Measurements from ENCODE around the gene USP7. TPM values are rescaled to one million over a fixed set of nuclear protein-coding genes. Genes with fewer than 3 reads are reported as not detected.

USP7 gene
- total RNA-seq, 1 experiment from 2014 or later: 125 TPM

DNA sequence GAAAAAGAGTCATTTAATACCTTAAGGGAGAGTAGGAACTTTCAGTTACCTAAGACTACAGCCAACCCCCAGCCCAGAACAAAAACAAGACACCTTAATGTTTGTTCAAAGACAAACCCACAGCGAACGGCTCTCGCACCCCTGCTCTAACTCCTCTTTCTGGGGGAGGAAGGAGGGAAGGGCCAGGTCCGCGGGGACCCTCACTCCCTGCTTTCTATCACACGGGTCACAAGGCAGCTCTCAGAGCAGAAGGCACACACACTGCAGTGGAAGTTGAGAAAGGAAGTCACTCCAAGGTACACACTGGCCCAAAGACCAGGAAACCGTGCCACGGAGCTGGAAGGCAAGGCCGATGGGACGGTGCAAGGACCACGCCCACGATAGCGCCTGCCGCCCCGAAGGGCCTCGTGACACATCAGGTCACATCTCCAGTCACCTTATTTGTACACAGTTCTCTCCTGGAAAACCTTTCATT lies 71.6 kb downstream of the USP7 start:
- Histone ChIP-seq H3K4me1 (ENCODE audit: control insufficient read depth, insufficient read depth, low read length) (no peaks in the 10 kb centered on the region), H3K36me3 (ENCODE audit: control insufficient read depth, insufficient read depth, low read length) (peaks cover 14% of the 10 kb centered on the region), H3K9me3 (ENCODE audit: control insufficient read depth, insufficient read depth, low read depth, low read length) (no peaks in the 10 kb centered on the region), H3K4me3 (ENCODE audit: low read depth in 2 of 2, low read length in 2 of 2) (no peak overlapping the region), H3K27me3 (ENCODE audit: control insufficient read depth, insufficient read depth, low read length) (no peaks in the 10 kb centered on the region), H3K27ac (ENCODE audit: low read length) (no peak overlapping the region)
- DNase-seq (ENCODE audit: low read depth, low spot score) (no peak), ATAC-seq (no peak)
- POLR2A ChIA-PET: no interaction called here
- in situ Hi-C loops (cut with HindIII; ENCODE audit: low pct_unique_long_range_greater_than_20kb, low sequenced_read_pairs): no loop called here
- TF ChIP-seq TCF7L2 (IDR thresholded peaks at IDR 0.05; ENCODE audit: low read depth, low read length) (no peak), SIN3A (IDR thresholded peaks at IDR 0.05; ENCODE audit: borderline replicate concordance, insufficient read depth, low read depth, low read length) (no peak)
- intact Hi-C loops (cut with micrococcal nuclease; ENCODE audit: unreplicated experiment): no loop called here
- CTCF ChIA-PET: no interaction called here
- BruUV-seq (replicated peaks): no TSS peak

- Histone ChIP-seq H3K4me3 (ENCODE audit: low read depth in 2 of 2, low read length in 2 of 2) (no peak overlapping the region), H3K4me1 (ENCODE audit: control insufficient read depth, insufficient read depth, low read length) (peaks cover 4% of the 10 kb centered on the region; the same call in 1 of the 2 replicates), H3K27ac (ENCODE audit: low read length) (no peak overlapping the region), H3K9me3 (ENCODE audit: control insufficient read depth, insufficient read depth, low read depth, low read length) (no peaks in the 10 kb centered on the region), H3K27me3 (ENCODE audit: control insufficient read depth, insufficient read depth, low read length) (no peaks in the 10 kb centered on the region), H3K36me3 (ENCODE audit: control insufficient read depth, insufficient read depth, low read length) (peaks cover 9% of the 10 kb centered on the region)
- POLR2A ChIA-PET: no interaction called here
- DNase-seq (ENCODE audit: low read depth, low spot score) (no peak), ATAC-seq (no peak)
- no peak for TF ChIP-seq CTCF (IDR thresholded peaks at IDR 0.05)
- TF ChIP-seq POLR2AphosphoS5 (IDR thresholded peaks at IDR 0.05; ENCODE audit: low read depth, low read length): no peak
- no TSS peak for BruUV-seq (replicated peaks)
- CTCF ChIA-PET: no interaction called here
- intact Hi-C loops (cut with micrococcal nuclease; ENCODE audit: unreplicated experiment) (no loop called here), in situ Hi-C loops (cut with HindIII; ENCODE audit: low pct_unique_long_range_greater_than_20kb, low sequenced_read_pairs) (no loop called here)
Observed at GRCh38 chr16:8890549-8890921, 73.2 kb downstream of the USP7 start.

DNA sequence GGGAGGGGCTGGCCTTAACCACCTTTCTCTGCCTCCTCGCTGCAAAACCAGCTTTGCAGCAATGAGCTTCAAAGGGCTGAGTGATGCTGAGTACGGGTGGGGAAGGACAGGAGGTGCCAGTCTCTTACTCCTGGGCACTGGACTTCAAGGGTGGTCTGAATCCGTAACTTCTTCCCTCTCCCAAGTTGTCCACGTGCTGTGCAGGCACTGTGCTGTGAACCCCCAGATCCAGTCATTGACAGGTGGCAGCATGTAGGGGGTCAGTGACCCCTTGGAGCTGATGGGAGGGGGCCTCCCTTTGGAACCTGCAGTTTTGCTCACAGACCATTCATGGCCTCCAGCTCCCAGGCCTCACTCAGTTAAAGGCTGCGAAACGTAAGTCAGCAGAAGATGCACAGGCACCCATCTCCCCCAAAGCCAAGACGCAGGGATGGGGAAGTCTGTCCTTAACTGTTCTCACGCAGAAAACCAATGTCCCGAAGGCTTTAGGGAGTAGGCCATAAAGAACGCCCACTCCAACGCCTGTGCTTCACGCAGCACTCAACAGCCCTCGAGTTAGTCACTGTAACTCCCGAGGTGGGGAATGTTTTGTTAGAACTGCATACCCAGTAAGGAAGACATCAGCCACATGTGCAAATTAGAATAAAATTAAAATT lies 73.7 kb downstream of the USP7 start:
- H3K4me1 ChIP-seq (ENCODE audit: control insufficient read depth, insufficient read depth, low read length): peaks cover 4% of the 10 kb centered on the region; the same call in 1 of the 2 replicates
- no peaks in the 10 kb centered on the region for H3K9me3 ChIP-seq (ENCODE audit: control insufficient read depth, insufficient read depth, low read depth, low read length)
- intact Hi-C loops (cut with micrococcal nuclease; ENCODE audit: unreplicated experiment) (no loop called here), in situ Hi-C loops (cut with HindIII; ENCODE audit: low pct_unique_long_range_greater_than_20kb, low sequenced_read_pairs) (no loop called here)
- ATAC-seq (no peak), DNase-seq (ENCODE audit: low read depth, low spot score) (no peak)
- CTCF ChIA-PET: no interaction called here
- POLR2A ChIA-PET: no interaction called here
- peaks cover 5% of the 10 kb centered on the region; the same call in 1 of the 2 replicates for H3K36me3 ChIP-seq (ENCODE audit: control insufficient read depth, insufficient read depth, low read length)
- TF ChIP-seq SIN3A (IDR thresholded peaks at IDR 0.05; ENCODE audit: borderline replicate concordance, insufficient read depth, low read depth, low read length) (no peak), POLR2AphosphoS5 (IDR thresholded peaks at IDR 0.05; ENCODE audit: low read depth, low read length) (no peak), CTCF (IDR thresholded peaks at IDR 0.05) (no peak), TCF7L2 (IDR thresholded peaks at IDR 0.05; ENCODE audit: low read depth, low read length) (no peak), REST (IDR thresholded peaks at IDR 0.05; ENCODE audit: insufficient read depth in 1 of 2, low read depth in 2 of 2, low read length in 1 of 2) (no peak)
- H3K27me3 ChIP-seq (ENCODE audit: control insufficient read depth, insufficient read depth, low read length): no peaks in the 10 kb centered on the region
- no peak overlapping the region for H3K27ac ChIP-seq (ENCODE audit: low read length)
- no peak overlapping the region for H3K4me3 ChIP-seq (ENCODE audit: low read depth in 2 of 2, low read length in 2 of 2)
- no TSS peak for BruUV-seq (replicated peaks)

All from Panc1 (cell line).